GM13977 (cell line): Measurements from ENCODE around the gene PRTFDC1.
"Not testable (repeated sequence)": the region's sequence is repeated elsewhere in the genome, so short reads cannot be mapped to it uniquely, and the experiment has no call there.

Source experiments
- DNase-seq: peaks from one replicate; pipeline ENCODE4 v3.0.0; 2012; ENCODE audit warnings: low spot score
- CTCF ChIP-seq: IDR thresholded peaks from 2 replicates; pipeline ENCODE4 v1.5.1; 2012; ENCODE audit warnings: mild to moderate bottlenecking, control low read depth; ENCODE audit not compliant: insufficient read depth; ENCODE audit errors: extremely low read depth, missing control alignments
- in situ Hi-C: fragments of 300-500 bp; cut with MboI; formaldehyde crosslinking; loops from one replicate; pipeline ENCODE4 v1.12.0; 2022; ENCODE audit warnings: low sequenced_read_pairs, low pct_unique_long_range_greater_than_20kb, mixed read lengths, inconsistent platforms; ENCODE audit not compliant: unreplicated experiment

The PRTFDC1 gene

GRCh38 chr10:24926557-24926956, 25.8 kb downstream of the PRTFDC1 start:
- in situ Hi-C loops = no loop called here
- no peak for DNase-seq
- no peak for TF ChIP-seq CTCF

GRCh38 chr10:24925799-24926198, 26.6 kb downstream of the PRTFDC1 start:
- no peak for TF ChIP-seq CTCF
- in situ Hi-C loops = no loop called here

GRCh38 chr10:24924483-24924882, 27.9 kb downstream of the PRTFDC1 start:
- DNase-seq, in situ Hi-C loops: not testable (repeated sequence)

More at GRCh38 chr10:24925799-24926198, 26.6 kb downstream of the PRTFDC1 start:
- no peak for DNase-seq

GRCh38 chr10:24922222-24922868, 30.1 kb downstream of the PRTFDC1 start:
- DNase-seq, in situ Hi-C loops: not testable (repeated sequence)

- TF ChIP-seq CTCF = no peak
- DNase-seq = peak; percentile 28
- in situ Hi-C loops = no loop called here
Measured at GRCh38 chr10:24920907-24921881, 31.2 kb downstream of the PRTFDC1 start.

GRCh38 chr10:24920192-24920591, 32.2 kb downstream of the PRTFDC1 start:
- in situ Hi-C loops = not testable (repeated sequence)

GRCh38 chr10:24919629-24920028, 32.8 kb downstream of the PRTFDC1 start:
- DNase-seq, in situ Hi-C loops: not testable (repeated sequence)

More at GRCh38 chr10:24920192-24920591, 32.2 kb downstream of the PRTFDC1 start:
- not testable (repeated sequence) for DNase-seq

- no peak for DNase-seq
- no peak for TF ChIP-seq CTCF
- in situ Hi-C loops = no loop called here
Measured at GRCh38 chr10:24917979-24918378, 34.4 kb downstream of the PRTFDC1 start.

GRCh38 chr10:24917493-24917892, 34.9 kb downstream of the PRTFDC1 start:
- TF ChIP-seq CTCF = no peak
- DNase-seq = no peak
- in situ Hi-C loops = no loop called here
